Fibroblast of pulmonary artery (primary cell): ENCODE results near the gene FAM210A.

ENCODE experiments used
- DNase-seq: peaks from one replicate; pipeline ENCODE4 v3.0.0-alpha.2; 2010; ENCODE audit warnings: low read depth
- H3K4me3 ChIP-seq: replicated peaks from 2 replicates; pipeline ENCODE4 v1.5.1; 2011; ENCODE audit warnings: low read depth, mild to moderate bottlenecking, control low read depth, low read length, moderate library complexity
- CTCF ChIP-seq: IDR thresholded peaks from 2 replicates; pipeline ENCODE4 v1.5.1; 2011; ENCODE audit warnings: mild to moderate bottlenecking, control low read depth, low read length, inconsistent platforms; ENCODE audit errors: missing control alignments

Gene FAM210A

GRCh38 chr18:13647761-13648160 is 78.6 kb downstream of the FAM210A start:
- TF ChIP-seq CTCF = no peak
- no peak for DNase-seq
- no peak overlapping the region for H3K4me3 ChIP-seq

GRCh38 chr18:13646633-13647032 is 79.7 kb downstream of the FAM210A start:
- no peak for TF ChIP-seq CTCF

GRCh38 chr18:13645093-13645492 is 81.3 kb downstream of the FAM210A start:
- DNase-seq = no peak
- TF ChIP-seq CTCF = no peak
- H3K4me3 ChIP-seq = no peak overlapping the region

More at GRCh38 chr18:13646633-13647032, 79.7 kb downstream of the FAM210A start:
- DNase-seq = no peak
- no peak overlapping the region for H3K4me3 ChIP-seq

GRCh38 chr18:13643261-13643751 is 83.1 kb downstream of the FAM210A start:
- no peak overlapping the region for H3K4me3 ChIP-seq
- no peak for TF ChIP-seq CTCF
- no peak for DNase-seq

- TF ChIP-seq CTCF = no peak
Measured at GRCh38 chr18:13642440-13642827, 83.9 kb downstream of the FAM210A start.

GRCh38 chr18:13641551-13642439 is 84.6 kb downstream of the FAM210A start:
- no peak for TF ChIP-seq CTCF
- peak overlapping the region; percentile 25 for H3K4me3 ChIP-seq
- DNase-seq = peak; percentile 3

More at GRCh38 chr18:13642440-13642827, 83.9 kb downstream of the FAM210A start:
- no peak overlapping the region for H3K4me3 ChIP-seq
- DNase-seq = no peak
